ENCODE results near the gene MARCHF11.

MARCHF11 gene

GRCh38 chr5:16131878-16132277 lies 47.7 kb downstream of the MARCHF11 start:
- no peaks in the 10 kb centered on the region for H3K9me3 ChIP-seq
- no peaks in the 10 kb centered on the region for H3K4me1 ChIP-seq (ENCODE audit: control insufficient read depth in 1 of 2, insufficient read depth in 1 of 2, low read depth in 1 of 2, low read length in 1 of 2)
- no peak for TF ChIP-seq CTCF (IDR thresholded peaks at IDR 0.05)
- H3K27ac ChIP-seq, result no peak overlapping the region
- no peaks in the 10 kb centered on the region for H3K27me3 ChIP-seq
- no peak overlapping the region for H3K4me3 ChIP-seq (ENCODE audit: low read depth in 1 of 2, low read length in 1 of 2)
- H3K36me3 ChIP-seq, result no peaks in the 10 kb centered on the region

- no peak overlapping the region for H3K27ac ChIP-seq
- no peaks in the 10 kb centered on the region for H3K27me3 ChIP-seq
- TF ChIP-seq CTCF (IDR thresholded peaks at IDR 0.05), result no peak
- no peak overlapping the region for H3K4me3 ChIP-seq (ENCODE audit: low read depth in 1 of 2, low read length in 1 of 2)
- H3K9me3 ChIP-seq, result no peaks in the 10 kb centered on the region
- no peaks in the 10 kb centered on the region for H3K4me1 ChIP-seq (ENCODE audit: control insufficient read depth in 1 of 2, insufficient read depth in 1 of 2, low read depth in 1 of 2, low read length in 1 of 2)
- H3K36me3 ChIP-seq, result no peaks in the 10 kb centered on the region
Observed at GRCh38 chr5:16128944-16129343, 50.6 kb downstream of the MARCHF11 start.

GRCh38 chr5:16127865-16128544 lies 51.6 kb downstream of the MARCHF11 start:
- Histone ChIP-seq H3K27ac (no peak overlapping the region), H3K4me3 (ENCODE audit: low read depth in 1 of 2, low read length in 1 of 2) (no peak overlapping the region), H3K36me3 (no peaks in the 10 kb centered on the region), H3K27me3 (no peaks in the 10 kb centered on the region), H3K4me1 (ENCODE audit: control insufficient read depth in 1 of 2, insufficient read depth in 1 of 2, low read depth in 1 of 2, low read length in 1 of 2) (no peaks in the 10 kb centered on the region), H3K9me3 (no peaks in the 10 kb centered on the region)
- no peak for TF ChIP-seq CTCF (IDR thresholded peaks at IDR 0.05)

GRCh38 chr5:16120579-16120978 lies 59.0 kb downstream of the MARCHF11 start:
- TF ChIP-seq CTCF (IDR thresholded peaks at IDR 0.05), result no peak
- Histone ChIP-seq H3K4me1 (ENCODE audit: control insufficient read depth in 1 of 2, insufficient read depth in 1 of 2, low read depth in 1 of 2, low read length in 1 of 2) (no peaks in the 10 kb centered on the region), H3K27ac (no peak overlapping the region), H3K36me3 (no peaks in the 10 kb centered on the region), H3K4me3 (ENCODE audit: low read depth in 1 of 2, low read length in 1 of 2) (no peak overlapping the region), H3K9me3 (no peaks in the 10 kb centered on the region), H3K27me3 (no peaks in the 10 kb centered on the region)

- no peak for TF ChIP-seq CTCF (IDR thresholded peaks at IDR 0.05)
- Histone ChIP-seq H3K4me1 (ENCODE audit: control insufficient read depth in 1 of 2, insufficient read depth in 1 of 2, low read depth in 1 of 2, low read length in 1 of 2) (no peaks in the 10 kb centered on the region), H3K4me3 (ENCODE audit: low read depth in 1 of 2, low read length in 1 of 2) (no peak overlapping the region), H3K27me3 (no peaks in the 10 kb centered on the region), H3K36me3 (no peaks in the 10 kb centered on the region), H3K9me3 (no peaks in the 10 kb centered on the region), H3K27ac (no peak overlapping the region)
Observed at GRCh38 chr5:16119790-16120189, 59.8 kb downstream of the MARCHF11 start.

Data from neutrophil (primary cell).